GM04504 (cell line): ENCODE results near the gene TREML4.
A peak's percentile ranks its signal among the peaks of the same experiment; 100 is the strongest.
"Not testable (repeated sequence)": the region's sequence is repeated elsewhere in the genome, so short reads cannot be mapped to it uniquely, and the experiment has no call there.

Experiments
- DNase-seq: peaks from one replicate; pipeline ENCODE4 v3.0.0-alpha.2; 2012; ENCODE audit warnings: low read depth

TREML4 gene

GRCh38 chr6:41228096-41228495 lies at the start of gene TREML4:
TREML4 (plus strand) TSS chr6:41228349; CDS start chr6:41228428, 79 bp downstream.
- DNase-seq, result no peak

- no peak for DNase-seq
These were observed 49.0 kb upstream of the TREML4 start for GRCh38 chr6:41179163-41179562.

GRCh38 chr6:41181566-41181965 lies 46.6 kb upstream of the TREML4 start:
- DNase-seq, result no peak

- peak; percentile 16 for DNase-seq
These were observed 45.8 kb upstream of the TREML4 start for GRCh38 chr6:41182069-41183034.

- no peak for DNase-seq
These were observed 43.4 kb upstream of the TREML4 start for GRCh38 chr6:41184761-41185160.

- DNase-seq, result no peak
These were observed 42.1 kb upstream of the TREML4 start for GRCh38 chr6:41186031-41186562.

- DNase-seq, result no peak
These were observed 39.9 kb upstream of the TREML4 start for GRCh38 chr6:41187924-41188886.

- not testable (repeated sequence) for DNase-seq
These were observed 39.1 kb upstream of the TREML4 start for GRCh38 chr6:41189046-41189445.

- DNase-seq, result no peak
These were observed 38.2 kb upstream of the TREML4 start for GRCh38 chr6:41189967-41190366.

- no peak for DNase-seq
These were observed 37.4 kb upstream of the TREML4 start for GRCh38 chr6:41190791-41191190.

- no peak for DNase-seq
These were observed 36.6 kb upstream of the TREML4 start for GRCh38 chr6:41191569-41191968.

- DNase-seq, result no peak
These were observed 34.9 kb upstream of the TREML4 start for GRCh38 chr6:41193171-41193734.

GRCh38 chr6:41193884-41194283 lies 34.3 kb upstream of the TREML4 start:
- DNase-seq, result no peak

- no peak for DNase-seq
These were observed 33.8 kb upstream of the TREML4 start for GRCh38 chr6:41194386-41194785.

GRCh38 chr6:41197234-41197633 lies 30.9 kb upstream of the TREML4 start:
- DNase-seq, result no peak

- DNase-seq, result no peak
These were observed 28.4 kb upstream of the TREML4 start for GRCh38 chr6:41199552-41200246.

- DNase-seq, result no peak
These were observed 27.8 kb upstream of the TREML4 start for GRCh38 chr6:41200296-41200900.

GRCh38 chr6:41200901-41201763 lies 27.0 kb upstream of the TREML4 start, which contains the start of gene TREML2:
TREML2 (minus strand) TSS chr6:41201149; CDS start chr6:41201008, 141 bp downstream.
- no peak for DNase-seq

GRCh38 chr6:41201764-41202173 lies 26.4 kb upstream of the TREML4 start:
- no peak for DNase-seq

GRCh38 chr6:41204156-41204555 lies 24.0 kb upstream of the TREML4 start:
- no peak for DNase-seq
